Measurements from ENCODE around the gene GNAS.

The GNAS gene

GRCh38 chr20:58883241-58883691, 30.8 kb downstream of the GNAS start:
- DNase-seq: no peak

GRCh38 chr20:58884966-58885365, 32.5 kb downstream of the GNAS start:
- no peak for DNase-seq

- DNase-seq: no peak
Measured at GRCh38 chr20:58886546-58886945, 34.0 kb downstream of the GNAS start.

- no peak for DNase-seq
Measured at GRCh38 chr20:58888103-58888502, 35.6 kb downstream of the GNAS start.

GRCh38 chr20:58888521-58889333, 36.2 kb downstream of the GNAS start:
- peak; percentile 84 for DNase-seq

GRCh38 chr20:58889334-58889760, 36.8 kb downstream of the GNAS start:
- no peak for DNase-seq

GRCh38 chr20:58889798-58890517, 37.4 kb downstream of the GNAS start:
- peak; percentile 49 for DNase-seq

- DNase-seq: peak; percentile 67
Measured at GRCh38 chr20:58890518-58891085, 38.1 kb downstream of the GNAS start.

GRCh38 chr20:58891086-58891717, 38.7 kb downstream of the GNAS start:
- DNase-seq: peak; percentile 73

- peak; percentile 40 for DNase-seq
Measured at GRCh38 chr20:58891718-58892140, 39.2 kb downstream of the GNAS start.

- DNase-seq: peak; percentile 72
Measured at GRCh38 chr20:58892141-58892931, 39.8 kb downstream of the GNAS start.

- no peak for DNase-seq
Measured at GRCh38 chr20:58892932-58893224, 40.4 kb downstream of the GNAS start.

- peak; percentile 53 for DNase-seq
Measured at GRCh38 chr20:58893355-58894120, 41.0 kb downstream of the GNAS start.

GRCh38 chr20:58894652-58895447, 42.3 kb downstream of the GNAS start:
- no peak for DNase-seq

- no peak for DNase-seq
Measured at GRCh38 chr20:58895448-58896180, 43.1 kb downstream of the GNAS start.

GRCh38 chr20:58896820-58897219, 44.3 kb downstream of the GNAS start:
- no peak for DNase-seq

- no peak for DNase-seq
Measured at GRCh38 chr20:58897488-58897887, 45.0 kb downstream of the GNAS start.

- DNase-seq: no peak
Measured at GRCh38 chr20:58898629-58899408, 46.3 kb downstream of the GNAS start.

GRCh38 chr20:58899512-58899911, 47.0 kb downstream of the GNAS start:
- no peak for DNase-seq

Measured in activated naive CD4-positive, alpha-beta T cell treated with Interleukin-2 at 50 U/mL for 16 hours (primary cell).